Neural progenitor cell (in vitro differentiated cells): ENCODE measurements around the gene BCOR.

Experiments
- CTCF ChIP-seq: fragments of 200-600 bp; sonication (generic); IDR thresholded peaks from 2 replicates; pipeline ENCODE4 v1.5.1; 2017; ENCODE audit warnings: antibody characterized with exemption, mild to moderate bottlenecking
- EZH2phosphoT487 ChIP-seq: fragments of 200-600 bp; sonication (generic); IDR thresholded peaks from 2 replicates; pipeline ENCODE4 v1.6.1; 2017; ENCODE audit warnings: antibody characterized with exemption

- no peak for TF ChIP-seq EZH2phosphoT487
- TF ChIP-seq CTCF, result no peak
These were observed 12.0 kb downstream of the BCOR start for GRCh38 chrX:40085714-40086113.
